Hepatocyte (in vitro differentiated cells): ENCODE measurements around the gene GLS.

Experiments used
- CTCF ChIP-seq: fragments of 200-600 bp; sonication (generic); IDR thresholded peaks from 2 replicates; pipeline ENCODE4 v1.5.1; 2016; ENCODE audit warnings: antibody characterized with exemption, mild to moderate bottlenecking; ENCODE audit not compliant: poor library complexity
- EZH2phosphoT487 ChIP-seq: fragments of 200-600 bp; sonication (generic); IDR thresholded peaks from one replicate; pipeline ENCODE4 v1.6.1; 2018; ENCODE audit warnings: antibody characterized with exemption, mild to moderate bottlenecking, low read depth, moderate library complexity; ENCODE audit not compliant: unreplicated experiment, severe bottlenecking

GRCh38 chr2:190997526-190998113, 117.0 kb downstream of the GLS start:
- no peak for TF ChIP-seq CTCF
- no peak for TF ChIP-seq EZH2phosphoT487
